Esophagus muscularis mucosa (tissue), 4 donors: ENCODE data around the gene PTEN.

ENCODE experiments used
- CTCF ChIP-seq, 3 experiments: fragments of 200-600 bp in 2 of 3; fragments of 450-650 bp in 1 of 3; sonication (generic) in 2 of 3; IDR thresholded peaks; one replicate each; pipeline ENCODE4 v1.5.1; 2017 to 2019; ENCODE audit warnings: antibody characterized with exemption in 3 of 3, mild to moderate bottlenecking in 2 of 3, moderate library complexity in 1 of 3
- EP300 ChIP-seq: sonication (generic); formaldehyde crosslinking; IDR thresholded peaks from one replicate; pipeline ENCODE4 v1.6.1; 2017; ENCODE audit warnings: antibody characterized with exemption
- POLR2A ChIP-seq: fragments of 450-650 bp; IDR thresholded peaks from one replicate; pipeline ENCODE4 v1.6.1; 2017; ENCODE audit warnings: antibody characterized with exemption, moderate library complexity, mild to moderate bottlenecking, low read depth
- POLR2AphosphoS5 ChIP-seq, 2 donors: sonication (generic); formaldehyde crosslinking; IDR thresholded peaks; one replicate each; pipeline ENCODE4 v1.6.1; 2017; ENCODE audit warnings: antibody characterized with exemption in 2 of 2

DNA sequence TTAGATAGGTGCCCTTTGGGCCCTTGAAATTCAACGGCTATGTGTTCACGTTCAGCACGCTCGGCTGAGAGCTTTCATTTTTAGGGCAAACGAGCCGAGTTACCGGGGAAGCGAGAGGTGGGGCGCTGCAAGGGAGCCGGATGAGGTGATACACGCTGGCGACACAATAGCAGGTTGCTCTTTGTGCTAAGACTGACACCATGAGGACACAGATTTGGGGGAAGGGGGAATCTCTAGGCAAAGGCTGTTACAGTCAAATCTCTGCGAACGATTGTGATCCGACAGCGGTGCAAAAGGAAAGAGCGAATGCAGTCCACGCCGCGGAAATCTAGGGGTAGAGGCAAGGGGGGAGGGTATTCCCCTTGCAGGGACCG lies 759 bp upstream of the PTEN start:
- TF ChIP-seq POLR2AphosphoS5 (IDR thresholded peaks at IDR 0.05) (no peak), CTCF (IDR thresholded peaks at IDR 0.05) (no peak), POLR2A (no peak), EP300 (no peak)
